Lung (tissue), 12 donors: ENCODE results near the gene RIIAD1. TPM values are rescaled to one million over a fixed set of nuclear protein-coding genes. Genes with fewer than 3 reads are reported as not detected.

ENCODE experiments used
- ATAC-seq: fragments of 200-7000 bp; cut with Tn5 transposase; one replicate; pipeline ENCODE4 v1.9.1; 2020; ENCODE audit warnings: moderate number of reproducible peaks; ENCODE audit not compliant: insufficient read depth, low FRiP score
- DNase-seq, 3 donors: peaks; one replicate each; pipeline ENCODE4 v3.0.0-alpha.2; 2013 to 2017
- H3K27ac ChIP-seq, 2 donors: one replicate each; pipeline ENCODE4 v1.5.1; 2013; ENCODE audit warnings: mild to moderate bottlenecking in 2 of 2, moderate library complexity in 2 of 2, control low read depth in 1 of 2, inconsistent platforms in 1 of 2, low read depth in 1 of 2, low read length in 1 of 2
- H3K27me3 ChIP-seq, 3 donors: one replicate each; pipeline ENCODE4 v1.5.1; 2013; ENCODE audit warnings: low read length in 2 of 3; ENCODE audit not compliant: control insufficient read depth in 3 of 3, insufficient read depth in 3 of 3
- H3K36me3 ChIP-seq, 4 donors: one replicate each; pipeline ENCODE4 v1.5.1; 2013; ENCODE audit warnings: low read length in 4 of 4, mild to moderate bottlenecking in 1 of 4, moderate library complexity in 1 of 4; ENCODE audit not compliant: control insufficient read depth in 4 of 4, insufficient read depth in 4 of 4
- H3K4me1 ChIP-seq, 5 donors: one replicate each; pipeline ENCODE4 v1.5.1; 2013; ENCODE audit warnings: low read length in 5 of 5, mild to moderate bottlenecking in 2 of 5, moderate library complexity in 1 of 5; ENCODE audit not compliant: control insufficient read depth in 5 of 5, insufficient read depth in 5 of 5
- H3K4me3 ChIP-seq: one replicate; pipeline ENCODE4 v1.5.1; 2013; ENCODE audit warnings: mild to moderate bottlenecking, control low read depth, moderate library complexity
- H3K9ac ChIP-seq, 2 donors: one replicate each; pipeline ENCODE4 v1.5.1; 2013; ENCODE audit warnings: low read length in 2 of 2, control low read depth in 1 of 2; ENCODE audit not compliant: insufficient read depth in 1 of 2
- H3K9me3 ChIP-seq, 4 donors: one replicate each; pipeline ENCODE4 v1.5.1; 2013; ENCODE audit warnings: low read length in 3 of 4, mild to moderate bottlenecking in 1 of 4, moderate library complexity in 1 of 4; ENCODE audit not compliant: control insufficient read depth in 4 of 4, insufficient read depth in 3 of 4
- CTCF ChIP-seq: IDR thresholded peaks from 2 replicates; pipeline ENCODE4 v1.5.1; 2012; ENCODE audit warnings: mild to moderate bottlenecking; ENCODE audit errors: control extremely low read depth, extremely low read depth
- WGBS, 2 donors: extraction: QIAGEN DNeasy Blood & Tissue Kit; methylation state at CpG; one replicate each; pipeline ENCODE4 v1.1.7; 2013; 5-methylcytosine and 5-hydroxymethylcytosine counted together
- polyA plus RNA-seq, 2 donors: library from polyadenylated mRNA; stranded (reverse); fragments of 200-250 nt; gene quantifications; one replicate each; pipeline ENCODE4 v1.2.1, GENCODE V29; 2013
- total RNA-seq, 2 donors: library from RNA; depleted of rRNA in 1 of 2; stranded (reverse); fragments of >200 nt in 1 of 2; gene quantifications; one replicate each; pipeline ENCODE4 v1.2.1, GENCODE V29; 2014 to 2021
- donor health status: control.
- donor health status: control.
- donor health status: Bipolar disorder and iron deficiency.
- donor health status: healthy.
- donor health status: DM: yes; HTN: yes; CAD: no.

RIIAD1 gene
- total and polyA plus RNA-seq, 4 donors: 8.6 to 17.1 (median 9.1) TPM

GRCh38 chr1:151737026-151737425 is 15.7 kb downstream of the RIIAD1 start:
- Histone ChIP-seq H3K27ac (no peak overlapping the region), H3K4me1 (no peaks in the 10 kb centered on the region), H3K4me3 (no peak overlapping the region), H3K36me3 (no peaks in the 10 kb centered on the region), H3K27me3 (no peaks in the 10 kb centered on the region), H3K9me3 (peaks cover 0 to 4% (median 1%) of the 10 kb centered on the region in 4 donors), H3K9ac (no peak overlapping the region)
- ATAC-seq (no peak), DNase-seq (no peak)
- no peak for TF ChIP-seq CTCF
- WGBS, 2 donors: 75 to 93% methylated on average over 2 of the region's 2 CpGs

GRCh38 chr1:151737479-151737878 is 16.2 kb downstream of the RIIAD1 start:
- no peak overlapping the region for H3K27ac ChIP-seq
- H3K4me3 ChIP-seq: no peak overlapping the region
- no peaks in the 10 kb centered on the region for H3K27me3 ChIP-seq
- no peak for TF ChIP-seq CTCF
- H3K9me3 ChIP-seq: peaks cover 0 to 4% (median 1%) of the 10 kb centered on the region in 4 donors
- DNase-seq (no peak), ATAC-seq (no peak)
- H3K4me1 ChIP-seq: no peaks in the 10 kb centered on the region
- no peak overlapping the region for H3K9ac ChIP-seq
- H3K36me3 ChIP-seq: no peaks in the 10 kb centered on the region

- DNase-seq: peak in 1 of 3 donors; percentile 37
- 43 to 81% methylated on average over 3 of the region's 3 CpGs for WGBS, 2 donors
Measured at GRCh38 chr1:151739590-151740355, 18.5 kb downstream of the RIIAD1 start.

More at GRCh38 chr1:151739590-151740355, 18.5 kb downstream of the RIIAD1 start:
- peaks cover 0 to 1% (median 0%) of the 10 kb centered on the region in 3 donors for H3K27me3 ChIP-seq
- H3K27ac ChIP-seq: no peak overlapping the region
- no peak for ATAC-seq
- H3K9me3 ChIP-seq: peaks cover 0 to 4% (median 1%) of the 10 kb centered on the region in 4 donors
- H3K36me3 ChIP-seq: no peaks in the 10 kb centered on the region
- no peaks in the 10 kb centered on the region for H3K4me1 ChIP-seq
- H3K4me3 ChIP-seq: no peak overlapping the region
- TF ChIP-seq CTCF: no peak
- no peak overlapping the region for H3K9ac ChIP-seq
